HEK293 (cell line): ENCODE measurements around the gene KDM4B.

Experiments
- CTCF ChIP-seq: fragments of 450-650 bp; formaldehyde crosslinking; IDR thresholded peaks from 2 replicates; pipeline ENCODE4 v1.5.1; 2016; ENCODE audit warnings: missing biosample characterization, missing genetic modification characterization
- ZBTB48 ChIP-seq: fragments of 450-650 bp; formaldehyde crosslinking; IDR thresholded peaks from 2 replicates; pipeline ENCODE4 v1.5.1; 2016; ENCODE audit warnings: missing biosample characterization, missing genetic modification characterization
- ZNF121 ChIP-seq: fragments of 450-650 bp; formaldehyde crosslinking; IDR thresholded peaks from 2 replicates; pipeline ENCODE4 v1.5.1; 2016; ENCODE audit warnings: missing biosample characterization, missing genetic modification characterization
- TF ChIP-seq, protein P1 (sequence below): fragments of 450-650 bp; formaldehyde crosslinking; IDR thresholded peaks from 2 replicates; pipeline ENCODE4 v1.5.1; 2016; ENCODE audit warnings: missing biosample characterization, missing genetic modification characterization
- TF ChIP-seq, protein P2 (sequence below): fragments of 450-650 bp; formaldehyde crosslinking; IDR thresholded peaks from 2 replicates; pipeline ENCODE4 v1.5.1; 2016; ENCODE audit warnings: missing biosample characterization, missing genetic modification characterization
- TF ChIP-seq, protein P3 (sequence below): fragments of 450-650 bp; formaldehyde crosslinking; IDR thresholded peaks from 2 replicates; pipeline ENCODE4 v1.5.1; 2017; ENCODE audit warnings: missing biosample characterization, missing genetic modification characterization
- TF ChIP-seq, protein P4 (sequence below): fragments of 450-650 bp; formaldehyde crosslinking; IDR thresholded peaks from 2 replicates; pipeline ENCODE4 v1.5.1; 2016; ENCODE audit warnings: missing biosample characterization, missing genetic modification characterization

- TF ChIP-seq CTCF (tag by site-specific recombination) = no peak
- TF ChIP-seq ZNF121 (tag by site-specific recombination) = no peak
- TF ChIP-seq, protein P1, sequence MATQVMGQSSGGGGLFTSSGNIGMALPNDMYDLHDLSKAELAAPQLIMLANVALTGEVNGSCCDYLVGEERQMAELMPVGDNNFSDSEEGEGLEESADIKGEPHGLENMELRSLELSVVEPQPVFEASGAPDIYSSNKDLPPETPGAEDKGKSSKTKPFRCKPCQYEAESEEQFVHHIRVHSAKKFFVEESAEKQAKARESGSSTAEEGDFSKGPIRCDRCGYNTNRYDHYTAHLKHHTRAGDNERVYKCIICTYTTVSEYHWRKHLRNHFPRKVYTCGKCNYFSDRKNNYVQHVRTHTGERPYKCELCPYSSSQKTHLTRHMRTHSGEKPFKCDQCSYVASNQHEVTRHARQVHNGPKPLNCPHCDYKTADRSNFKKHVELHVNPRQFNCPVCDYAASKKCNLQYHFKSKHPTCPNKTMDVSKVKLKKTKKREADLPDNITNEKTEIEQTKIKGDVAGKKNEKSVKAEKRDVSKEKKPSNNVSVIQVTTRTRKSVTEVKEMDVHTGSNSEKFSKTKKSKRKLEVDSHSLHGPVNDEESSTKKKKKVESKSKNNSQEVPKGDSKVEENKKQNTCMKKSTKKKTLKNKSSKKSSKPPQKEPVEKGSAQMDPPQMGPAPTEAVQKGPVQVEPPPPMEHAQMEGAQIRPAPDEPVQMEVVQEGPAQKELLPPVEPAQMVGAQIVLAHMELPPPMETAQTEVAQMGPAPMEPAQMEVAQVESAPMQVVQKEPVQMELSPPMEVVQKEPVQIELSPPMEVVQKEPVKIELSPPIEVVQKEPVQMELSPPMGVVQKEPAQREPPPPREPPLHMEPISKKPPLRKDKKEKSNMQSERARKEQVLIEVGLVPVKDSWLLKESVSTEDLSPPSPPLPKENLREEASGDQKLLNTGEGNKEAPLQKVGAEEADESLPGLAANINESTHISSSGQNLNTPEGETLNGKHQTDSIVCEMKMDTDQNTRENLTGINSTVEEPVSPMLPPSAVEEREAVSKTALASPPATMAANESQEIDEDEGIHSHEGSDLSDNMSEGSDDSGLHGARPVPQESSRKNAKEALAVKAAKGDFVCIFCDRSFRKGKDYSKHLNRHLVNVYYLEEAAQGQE (tag by site-specific recombination) = no peak
- TF ChIP-seq, protein P2, sequence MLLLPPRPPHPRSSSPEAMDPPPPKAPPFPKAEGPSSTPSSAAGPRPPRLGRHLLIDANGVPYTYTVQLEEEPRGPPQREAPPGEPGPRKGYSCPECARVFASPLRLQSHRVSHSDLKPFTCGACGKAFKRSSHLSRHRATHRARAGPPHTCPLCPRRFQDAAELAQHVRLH (tag by site-specific recombination) = no peak
- TF ChIP-seq, protein P3, sequence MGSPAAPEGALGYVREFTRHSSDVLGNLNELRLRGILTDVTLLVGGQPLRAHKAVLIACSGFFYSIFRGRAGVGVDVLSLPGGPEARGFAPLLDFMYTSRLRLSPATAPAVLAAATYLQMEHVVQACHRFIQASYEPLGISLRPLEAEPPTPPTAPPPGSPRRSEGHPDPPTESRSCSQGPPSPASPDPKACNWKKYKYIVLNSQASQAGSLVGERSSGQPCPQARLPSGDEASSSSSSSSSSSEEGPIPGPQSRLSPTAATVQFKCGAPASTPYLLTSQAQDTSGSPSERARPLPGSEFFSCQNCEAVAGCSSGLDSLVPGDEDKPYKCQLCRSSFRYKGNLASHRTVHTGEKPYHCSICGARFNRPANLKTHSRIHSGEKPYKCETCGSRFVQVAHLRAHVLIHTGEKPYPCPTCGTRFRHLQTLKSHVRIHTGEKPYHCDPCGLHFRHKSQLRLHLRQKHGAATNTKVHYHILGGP = no peak
- no peak for TF ChIP-seq ZBTB48 (tag by site-specific recombination)
- TF ChIP-seq, protein P4, sequence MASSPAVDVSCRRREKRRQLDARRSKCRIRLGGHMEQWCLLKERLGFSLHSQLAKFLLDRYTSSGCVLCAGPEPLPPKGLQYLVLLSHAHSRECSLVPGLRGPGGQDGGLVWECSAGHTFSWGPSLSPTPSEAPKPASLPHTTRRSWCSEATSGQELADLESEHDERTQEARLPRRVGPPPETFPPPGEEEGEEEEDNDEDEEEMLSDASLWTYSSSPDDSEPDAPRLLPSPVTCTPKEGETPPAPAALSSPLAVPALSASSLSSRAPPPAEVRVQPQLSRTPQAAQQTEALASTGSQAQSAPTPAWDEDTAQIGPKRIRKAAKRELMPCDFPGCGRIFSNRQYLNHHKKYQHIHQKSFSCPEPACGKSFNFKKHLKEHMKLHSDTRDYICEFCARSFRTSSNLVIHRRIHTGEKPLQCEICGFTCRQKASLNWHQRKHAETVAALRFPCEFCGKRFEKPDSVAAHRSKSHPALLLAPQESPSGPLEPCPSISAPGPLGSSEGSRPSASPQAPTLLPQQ (tag by site-specific recombination) = no peak
Measured at GRCh38 chr19:5188548-5189317, 219.8 kb downstream of the KDM4B start.
